HCT116 (cell line): ENCODE data around the gene P2RX6.

Experiments used
- CTCF ChIP-seq, 3 experiments: fragments of 200-600 bp in 1 of 3; sonication (generic) in 1 of 3; IDR thresholded peaks in 2 of 3; conservative IDR thresholded peaks in 1 of 3; 2 replicates each; pipeline ENCODE4 v1.5.1; 2012 to 2017; ENCODE audit warnings: low read depth in 2 of 3, low read length in 2 of 3, antibody characterized with exemption in 1 of 3, borderline replicate concordance in 1 of 3, control low read depth in 1 of 3, mild to moderate bottlenecking in 1 of 3, mixed read lengths in 1 of 3, mixed run types in 1 of 3, moderate library complexity in 1 of 3; ENCODE audit not compliant: insufficient read depth in 1 of 3
- EGR1 ChIP-seq: IDR thresholded peaks from 2 replicates; pipeline ENCODE4 v1.6.1; 2012; ENCODE audit warnings: low read depth
- ELF1 ChIP-seq: IDR thresholded peaks from 2 replicates; pipeline ENCODE4 v1.6.1; 2012; ENCODE audit warnings: low read depth, borderline replicate concordance
- EZH2 ChIP-seq: fragments of 200-600 bp; sonication (generic); IDR thresholded peaks from 2 replicates; pipeline ENCODE4 v1.6.1; 2017; ENCODE audit warnings: antibody characterized with exemption, mixed run types
- EZH2phosphoT487 ChIP-seq: fragments of 200-600 bp; IDR thresholded peaks from 2 replicates; pipeline ENCODE4 v1.6.1; 2018; ENCODE audit warnings: antibody characterized with exemption, borderline replicate concordance
- JUND ChIP-seq: IDR thresholded peaks from 2 replicates; pipeline ENCODE4 v1.6.1; 2012
- MAX ChIP-seq: IDR thresholded peaks from 2 replicates; pipeline ENCODE4 v1.6.1; 2012
- POLR2A ChIP-seq: IDR thresholded peaks from 2 replicates; pipeline ENCODE4 v1.7.0; 2011; ENCODE audit warnings: borderline replicate concordance; ENCODE audit not compliant: insufficient read depth, insufficient read length; ENCODE audit errors: extremely low read depth
- POLR2AphosphoS5 ChIP-seq: IDR thresholded peaks from 2 replicates; pipeline ENCODE4 v1.6.1; 2011; ENCODE audit warnings: mild to moderate bottlenecking, low read depth, low read length, moderate library complexity
- REST ChIP-seq: IDR thresholded peaks from 2 replicates; pipeline ENCODE4 v1.6.1; 2012; ENCODE audit warnings: low read depth
- SRF ChIP-seq: IDR thresholded peaks from 2 replicates; pipeline ENCODE4 v1.6.1; 2012; ENCODE audit warnings: low read depth
- YY1 ChIP-seq: IDR thresholded peaks from 2 replicates; pipeline ENCODE4 v1.6.1; 2011; ENCODE audit warnings: low read length, low read depth, moderate library complexity, mild to moderate bottlenecking; ENCODE audit not compliant: insufficient replicate concordance; ENCODE audit errors: extremely low read depth
- ZFX ChIP-seq: fragments of 450-650 bp; IDR thresholded peaks from 2 replicates; pipeline ENCODE4 v1.6.1; 2017
- ZNF274 ChIP-seq: fragments of 200-500 bp; sonication (Bioruptor generic); IDR thresholded peaks from 2 replicates; pipeline ENCODE4 v1.6.1; 2014; ENCODE audit warnings: mild to moderate bottlenecking, low read depth, low read length, inconsistent platforms

GRCh38 chr22:21029486-21030025 lies 14.6 kb downstream of the P2RX6 start:
- no peak for TF ChIP-seq CTCF (IDR thresholded peaks at IDR 0.05 in 2 of 3, conservative IDR thresholded peaks at IDR 0.05 in 1 of 3; ENCODE audit: borderline replicate concordance in 1 of 3, insufficient read depth in 1 of 3, low read depth in 2 of 3, low read length in 2 of 3)
- no peak for TF ChIP-seq MAX
- TF ChIP-seq EZH2: no peak
- no peak for TF ChIP-seq POLR2A
- no peak for TF ChIP-seq SRF
- no peak for TF ChIP-seq POLR2AphosphoS5
- no peak for TF ChIP-seq JUND
- no peak for TF ChIP-seq ZNF274
- TF ChIP-seq ELF1: no peak
- no peak for TF ChIP-seq REST
- TF ChIP-seq EGR1: no peak
- TF ChIP-seq EZH2phosphoT487: no peak
- TF ChIP-seq ZFX: no peak
- no peak for TF ChIP-seq YY1
